B cell (primary cell): Measurements from ENCODE around the gene PPARG. TPM values are rescaled to one million over a fixed set of nuclear protein-coding genes. Genes with fewer than 3 reads are reported as not detected.

Source experiments
- ATAC-seq: fragments of 200-7000 bp; cut with Tn5 transposase; one replicate; pipeline ENCODE4 v1.10.0; 2021; ENCODE audit warnings: low read depth, mild to moderate bottlenecking, moderate number of reproducible peaks, moderate library complexity
- CTCF ChIA-PET: fragments of 350-600 bp; sonication (Branson Sonifier 250); formaldehyde crosslinking; loops from one replicate; lab custom pipeline; 2021; ENCODE audit warnings: antibody characterized with exemption, inconsistent platforms; lab: Charles Lee
- POLR2A ChIA-PET: fragments of 350-600 bp; sonication (Branson Sonifier 250); formaldehyde crosslinking; loops from one replicate; lab custom pipeline; 2021; ENCODE audit warnings: antibody characterized with exemption; lab: Charles Lee
- DNase-seq: peaks from one replicate; pipeline ENCODE4 v3.0.0; 2013
- H2AFZ ChIP-seq: 2 replicates; pipeline ENCODE4 v1.6.1; 2012; ENCODE audit warnings: mild to moderate bottlenecking, low read depth, low read length; ENCODE audit not compliant: insufficient read depth, poor library complexity, severe bottlenecking
- H3K27ac ChIP-seq, 2 donors: 1 replicate in 1 of 2; 2 replicates in 1 of 2; pipeline ENCODE4 v1.5.1; 2012 to 2013; ENCODE audit warnings: low read length in 2 of 2, mild to moderate bottlenecking in 2 of 2, moderate library complexity in 1 of 2
- H3K27me3 ChIP-seq, 4 experiments: fragments of 200-600 bp in 1 of 4; sonication (generic) in 1 of 4; replicated peaks in 1 of 4; 1 replicate in 2 of 4; 2 replicates in 2 of 4; pipeline versions ENCODE4 v1.6.1 to v1.7.0; 2013 to 2016; ENCODE audit warnings: low read length in 3 of 4, mild to moderate bottlenecking in 2 of 4, mixed read lengths in 1 of 4, moderate library complexity in 1 of 4; ENCODE audit not compliant: insufficient read depth in 4 of 4, control insufficient read depth in 3 of 4; ENCODE audit errors: control extremely low read depth in 1 of 4
- H3K36me3 ChIP-seq, 2 experiments: replicated peaks in 1 of 2; 1 replicate in 1 of 2; 2 replicates in 1 of 2; pipeline versions ENCODE4 v1.6.1 to v1.7.1; 2013; ENCODE audit warnings: low read length in 1 of 2; ENCODE audit not compliant: insufficient read depth in 2 of 2, control insufficient read depth in 1 of 2; ENCODE audit errors: control extremely low read depth in 1 of 2, extremely low read depth in 1 of 2
- H3K4me1 ChIP-seq, 2 donors: fragments of 200-600 bp in 1 of 2; sonication (generic) in 1 of 2; 1 replicate in 1 of 2; 2 replicates in 1 of 2; pipeline versions ENCODE4 v1.5.1 to v1.6.1; 2013 to 2017; ENCODE audit warnings: low read length in 2 of 2; ENCODE audit not compliant: control insufficient read depth in 2 of 2, insufficient read depth in 2 of 2
- H3K4me2 ChIP-seq: replicated peaks from 2 replicates; pipeline ENCODE3; 2012; ENCODE audit warnings: mild to moderate bottlenecking, low read depth, low read length; ENCODE audit not compliant: poor library complexity, severe bottlenecking
- H3K4me3 ChIP-seq, 5 experiments: fragments of 200-600 bp in 1 of 5; sonication (generic) in 1 of 5; 1 replicate in 3 of 5; 2 replicates in 2 of 5; pipeline versions ENCODE4 v1.5.1 to v1.7.0; 2011 to 2016; ENCODE audit warnings: low read length in 4 of 5, mild to moderate bottlenecking in 4 of 5, low read depth in 2 of 5, control low read depth in 1 of 5, moderate library complexity in 1 of 5; ENCODE audit not compliant: insufficient read depth in 1 of 5; ENCODE audit errors: control extremely low read depth in 1 of 5, extremely low read depth in 1 of 5
- H3K79me2 ChIP-seq: fragments of 200-600 bp; sonication (generic); one replicate; pipeline ENCODE4 v1.6.0; 2016; ENCODE audit warnings: low read length; ENCODE audit not compliant: control insufficient read depth, insufficient read depth
- H3K9ac ChIP-seq: fragments of 200-600 bp; sonication (generic); 2 replicates; pipeline ENCODE4 v1.6.1; 2017; ENCODE audit warnings: mild to moderate bottlenecking, low read length, moderate library complexity
- H3K9me3 ChIP-seq, 3 donors: one replicate each; pipeline versions ENCODE4 v1.6.1 to v1.7.1; 2013; ENCODE audit warnings: low read length in 2 of 3; ENCODE audit not compliant: control insufficient read depth in 2 of 3, insufficient read depth in 1 of 3; ENCODE audit errors: control extremely low read depth in 1 of 3
- H4K20me1 ChIP-seq: 2 replicates; pipeline ENCODE4 v1.6.0; 2012; ENCODE audit warnings: mild to moderate bottlenecking, low read length; ENCODE audit not compliant: insufficient read depth, control insufficient read depth, poor library complexity, severe bottlenecking
- H3K27ac Mint-ChIP-seq: one replicate; pipeline ENCODE4 v1.8.0; 2021; ENCODE audit warnings: mixed read lengths
- H3K27me3 Mint-ChIP-seq: one replicate; pipeline ENCODE4 v1.8.0; 2021; ENCODE audit warnings: mixed read lengths
- H3K4me1 Mint-ChIP-seq: one replicate; pipeline ENCODE4 v1.8.0; 2021; ENCODE audit warnings: mixed read lengths
- H3K4me3 Mint-ChIP-seq: one replicate; pipeline ENCODE4 v1.8.0; 2021; ENCODE audit warnings: mixed read lengths
- H3K9me3 Mint-ChIP-seq: one replicate; pipeline ENCODE4 v1.8.0; 2022; ENCODE audit warnings: mixed read lengths; ENCODE audit not compliant: insufficient read depth
- EZH2 ChIP-seq: IDR thresholded peaks from 2 replicates; pipeline ENCODE4 v1.6.1; 2012; ENCODE audit warnings: borderline replicate concordance, low read depth, mild to moderate bottlenecking, moderate library complexity, low read length; ENCODE audit not compliant: insufficient read depth, poor library complexity, severe bottlenecking
- WGBS: methylation state at CpG from one replicate; pipeline ENCODE4 v1.1.5; 2013; ENCODE audit warnings: missing lambda C conversion rate; ENCODE audit not compliant: insufficient coverage; 5-methylcytosine and 5-hydroxymethylcytosine counted together
- intact Hi-C: fragments of 100-400 bp; cut with micrococcal nuclease; formaldehyde crosslinking; loops from one replicate; pipeline ENCODE4 v1.10.0; 2022
- polyA plus RNA-seq: library from polyadenylated mRNA; depleted of rRNA; stranded (reverse); fragments of >200 nt; gene quantifications from 2 replicates; pipeline ENCODE4 v1.2.3, GENCODE V29; 2012
- total RNA-seq, 2 donors: library from RNA; stranded (reverse); fragments of 120-200 nt in 1 of 2; gene quantifications; 1 replicate in 1 of 2; 2 replicates in 1 of 2; pipeline versions ENCODE4 v1.2.3 to v1.2.4, GENCODE V29; 2013 to 2022
- TF ChIP-seq, protein P1 (sequence below): fragments of 200-600 bp; IDR thresholded peaks from one replicate; pipeline ENCODE4 v1.8.0; 2022; ENCODE audit warnings: antibody characterized with exemption, mild to moderate bottlenecking

The PPARG gene
- total and polyA plus RNA-seq, 2 donors (not counting 1 experiment from before 2014, with no cell fraction given) = 0.12 to 0.44 TPM

DNA sequence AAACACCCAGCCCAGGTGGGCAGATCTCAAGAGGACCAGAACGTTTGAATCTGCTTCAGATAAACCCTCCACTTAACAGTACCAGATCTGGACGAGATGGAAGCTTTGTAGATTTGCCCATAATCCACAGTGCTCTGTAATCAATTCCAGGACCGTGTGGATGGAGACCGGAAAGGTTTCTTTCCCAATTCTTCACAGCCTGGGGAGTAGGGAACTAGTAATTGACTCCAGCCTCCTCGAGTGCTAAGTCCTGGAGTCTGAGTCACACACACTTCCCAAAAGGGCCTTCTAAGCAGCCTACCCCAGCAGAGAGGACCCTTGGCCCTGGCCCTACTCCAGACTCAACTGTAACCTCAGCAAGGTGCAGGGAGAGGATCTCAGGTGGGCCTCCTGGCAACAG lies 139.3 kb downstream of the PPARG start:
- Mint-ChIP-seq H3K27me3 (peaks cover 26% of the 10 kb centered on the region), H3K4me3 (no peak overlapping the region), H3K27ac (no peak overlapping the region), H3K4me1 (no peaks in the 10 kb centered on the region), H3K9me3 (no peaks in the 10 kb centered on the region)
- Histone ChIP-seq H3K79me2 (no peaks in the 10 kb centered on the region), H3K27me3 (peaks cover 0 to 8% (median 0%) of the 10 kb centered on the region in 4 experiments), H3K4me2 (no peak overlapping the region), H4K20me1 (no peaks in the 10 kb centered on the region), H3K4me3 (no peak overlapping the region), H3K9me3 (no peaks in the 10 kb centered on the region), H3K36me3 (no peaks in the 10 kb centered on the region), H3K4me1 (no peaks in the 10 kb centered on the region), H2AFZ (no peak overlapping the region), H3K27ac (no peak overlapping the region), H3K9ac (no peak overlapping the region)
- ChIA-PET CTCF (no interaction called here), POLR2A (no interaction called here)
- no peak for TF ChIP-seq EZH2
- TF ChIP-seq, protein P1, sequence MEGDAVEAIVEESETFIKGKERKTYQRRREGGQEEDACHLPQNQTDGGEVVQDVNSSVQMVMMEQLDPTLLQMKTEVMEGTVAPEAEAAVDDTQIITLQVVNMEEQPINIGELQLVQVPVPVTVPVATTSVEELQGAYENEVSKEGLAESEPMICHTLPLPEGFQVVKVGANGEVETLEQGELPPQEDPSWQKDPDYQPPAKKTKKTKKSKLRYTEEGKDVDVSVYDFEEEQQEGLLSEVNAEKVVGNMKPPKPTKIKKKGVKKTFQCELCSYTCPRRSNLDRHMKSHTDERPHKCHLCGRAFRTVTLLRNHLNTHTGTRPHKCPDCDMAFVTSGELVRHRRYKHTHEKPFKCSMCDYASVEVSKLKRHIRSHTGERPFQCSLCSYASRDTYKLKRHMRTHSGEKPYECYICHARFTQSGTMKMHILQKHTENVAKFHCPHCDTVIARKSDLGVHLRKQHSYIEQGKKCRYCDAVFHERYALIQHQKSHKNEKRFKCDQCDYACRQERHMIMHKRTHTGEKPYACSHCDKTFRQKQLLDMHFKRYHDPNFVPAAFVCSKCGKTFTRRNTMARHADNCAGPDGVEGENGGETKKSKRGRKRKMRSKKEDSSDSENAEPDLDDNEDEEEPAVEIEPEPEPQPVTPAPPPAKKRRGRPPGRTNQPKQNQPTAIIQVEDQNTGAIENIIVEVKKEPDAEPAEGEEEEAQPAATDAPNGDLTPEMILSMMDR = no peak
- intact Hi-C loops = no loop called here
- ATAC-seq (no peak), DNase-seq (no peak)
- no CpG with 5 or more reads among the region's 5 CpGs for WGBS

DNA sequence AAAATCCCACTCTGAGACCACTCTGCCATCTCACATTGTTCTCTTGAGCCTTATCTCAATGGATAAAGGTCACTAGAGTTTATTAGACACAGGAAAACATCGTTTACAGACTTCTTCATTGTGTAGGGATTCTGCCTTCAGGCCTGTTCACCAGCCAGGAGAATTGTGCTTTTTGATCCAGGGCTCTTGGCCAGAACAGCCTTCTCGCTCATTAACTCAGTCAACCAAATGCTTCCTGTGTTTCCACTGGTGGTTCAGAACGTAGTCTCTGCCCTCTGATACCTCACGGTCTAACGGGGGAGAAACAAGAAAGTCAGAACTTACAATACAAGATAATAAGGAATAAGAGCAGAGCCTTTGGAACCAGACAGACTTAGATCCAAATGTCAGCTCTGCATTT lies 141.2 kb downstream of the PPARG start:
- 83% methylated on average over 1 of the region's 5 CpGs for WGBS
- no peaks in the 10 kb centered on the region for H4K20me1 ChIP-seq
- peaks cover 0 to 4% (median 0%) of the 10 kb centered on the region in 4 experiments for H3K27me3 ChIP-seq
- H3K4me1 ChIP-seq = no peaks in the 10 kb centered on the region
- H3K27ac ChIP-seq = no peak overlapping the region
- Mint-ChIP-seq H3K9me3 (no peaks in the 10 kb centered on the region), H3K4me1 (no peaks in the 10 kb centered on the region), H3K27ac (no peak overlapping the region), H3K4me3 (no peak overlapping the region), H3K27me3 (peaks cover 16% of the 10 kb centered on the region)
- TF ChIP-seq, protein P1 = no peak
- no peak for TF ChIP-seq EZH2
- H3K79me2 ChIP-seq = no peaks in the 10 kb centered on the region
- H3K9me3 ChIP-seq = no peaks in the 10 kb centered on the region
- ChIA-PET POLR2A (no interaction called here), CTCF (no interaction called here)
- H2AFZ ChIP-seq = no peak overlapping the region
- ATAC-seq (no peak), DNase-seq (no peak)
- intact Hi-C loops = no loop called here
- H3K9ac ChIP-seq = no peak overlapping the region
- no peak overlapping the region for H3K4me2 ChIP-seq
- H3K36me3 ChIP-seq = no peaks in the 10 kb centered on the region
- no peak overlapping the region for H3K4me3 ChIP-seq
